Sigmoid colon (tissue), 7 donors: ENCODE measurements around the gene PROC. TPM values are rescaled to one million over a fixed set of nuclear protein-coding genes. Genes with fewer than 3 reads are reported as not detected.
A peak's percentile ranks its signal among the peaks of the same experiment; 100 is the strongest.
"Not testable (repeated sequence)": the region's sequence is repeated elsewhere in the genome, so short reads cannot be mapped to it uniquely, and the experiment has no call there.

Experiments used
- DNase-seq: peaks from one replicate; pipeline ENCODE4 v3.0.0-alpha.2; 2019
- H3K27ac ChIP-seq, 4 donors: fragments of 200-600 bp; sonication (generic); one replicate each; pipeline ENCODE4 v1.5.1; 2016 to 2019; ENCODE audit warnings: mild to moderate bottlenecking in 1 of 4
- H3K27me3 ChIP-seq, 3 donors: fragments of 200-600 bp; sonication (generic); one replicate each; pipeline ENCODE4 v1.5.1; 2019; ENCODE audit warnings: mild to moderate bottlenecking in 1 of 3
- H3K36me3 ChIP-seq, 4 donors: fragments of 200-600 bp; sonication (generic); one replicate each; pipeline ENCODE4 v1.5.1; 2016 to 2019
- H3K4me1 ChIP-seq, 4 donors: fragments of 200-600 bp; sonication (generic); one replicate each; pipeline ENCODE4 v1.5.1; 2017 to 2019
- H3K4me3 ChIP-seq, 4 donors: fragments of 200-600 bp; sonication (generic); one replicate each; pipeline ENCODE4 v1.5.1; 2017 to 2019; ENCODE audit warnings: mild to moderate bottlenecking in 2 of 4, moderate library complexity in 1 of 4
- H3K9me3 ChIP-seq, 4 donors: fragments of 200-600 bp in 3 of 4; sonication (generic) in 3 of 4; one replicate each; pipeline versions ENCODE4 v1.5.1 to v1.6.1; 2013 to 2019
- EP300 ChIP-seq, 4 donors: sonication (generic); formaldehyde crosslinking; IDR thresholded peaks; one replicate each; pipeline ENCODE4 v1.6.1; 2017; ENCODE audit warnings: antibody characterized with exemption in 4 of 4
- POLR2A ChIP-seq, 2 donors: fragments of 450-650 bp; IDR thresholded peaks; one replicate each; pipeline ENCODE4 v1.6.1; 2016; ENCODE audit warnings: antibody characterized with exemption in 2 of 2, mild to moderate bottlenecking in 2 of 2, moderate library complexity in 2 of 2
- POLR2AphosphoS5 ChIP-seq, 4 donors: sonication (generic); formaldehyde crosslinking; IDR thresholded peaks; one replicate each; pipeline ENCODE4 v1.6.1; 2017; ENCODE audit warnings: antibody characterized with exemption in 4 of 4
- WGBS, 2 donors: extraction: QIAGEN DNeasy Blood & Tissue Kit; methylation state at CpG; one replicate each; pipeline ENCODE4 v1.1.7; 2013; 5-methylcytosine and 5-hydroxymethylcytosine counted together
- intact Hi-C: fragments of 100-400 bp; cut with DNase I; formaldehyde crosslinking; loops from one replicate; pipeline ENCODE4 v1.15.1; 2023
- polyA plus RNA-seq, 3 donors: library from polyadenylated mRNA; stranded (reverse); fragments of 200-250 nt; gene quantifications; one replicate each; pipeline ENCODE4 v1.2.3, GENCODE V29; 2013
- total RNA-seq, 4 donors: library from RNA; depleted of rRNA; stranded (reverse); fragments of >200 nt; gene quantifications; one replicate each; pipeline ENCODE4 v1.1.0, GENCODE V29; 2016
- TF ChIP-seq, protein P1 (sequence below), 4 experiments: fragments of 450-650 bp in 3 of 4; fragments of 200-600 bp in 1 of 4; IDR thresholded peaks; one replicate each; pipeline ENCODE4 v1.5.1; 2016 to 2019; ENCODE audit warnings: antibody characterized with exemption in 4 of 4, mild to moderate bottlenecking in 3 of 4, moderate library complexity in 2 of 4
- donor health status: healthy with polysubstance abuse.
- donor health status: Bipolar disorder and iron deficiency.
- donor health status: healthy.

Gene PROC
- total and polyA plus RNA-seq, 7 donors, result 1.4 to 7.8 (median 1.8) TPM; not detected in 4

DNA sequence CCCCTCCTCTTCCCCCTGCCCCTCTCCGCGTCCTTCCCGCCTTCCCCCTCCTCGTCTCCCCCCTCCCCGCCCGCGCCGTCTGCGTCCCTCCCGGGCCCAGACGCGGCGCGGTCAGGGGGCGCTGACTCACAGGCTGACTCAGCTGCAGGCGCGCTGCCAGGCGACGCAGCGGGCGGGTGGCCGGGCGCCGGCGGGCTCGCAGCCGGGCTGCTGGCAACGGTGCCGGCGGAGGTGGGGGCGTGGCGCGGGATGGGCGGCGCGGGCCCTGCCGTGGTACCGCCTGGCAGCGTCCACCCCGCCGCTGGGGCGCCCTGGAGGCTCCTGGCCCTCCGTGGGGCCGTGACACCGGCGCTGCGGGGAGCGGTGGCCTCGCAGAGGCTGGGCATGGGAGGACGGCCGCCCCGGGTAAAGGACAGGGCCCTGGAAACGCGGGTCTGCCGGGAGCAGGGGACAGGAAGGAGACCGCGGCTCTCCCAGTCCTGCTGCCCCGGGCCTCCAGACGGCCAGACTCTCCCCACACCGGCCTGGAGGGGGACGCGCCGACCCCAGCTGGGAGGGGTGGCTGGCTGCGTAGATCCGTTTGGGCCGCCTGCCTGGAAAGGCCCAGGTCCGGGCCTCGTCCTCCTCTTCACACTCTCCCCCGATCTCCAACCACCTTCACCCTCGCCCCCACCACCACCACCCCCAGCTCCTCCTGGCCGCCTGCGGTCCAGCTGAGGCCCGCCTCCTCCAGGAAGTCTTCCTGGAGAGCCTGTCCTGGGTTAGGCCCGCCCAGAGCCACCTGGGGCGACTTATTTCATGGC is 10.0 kb upstream of the PROC start:
- H3K27me3 ChIP-seq, result no peaks in the 10 kb centered on the region
- TF ChIP-seq POLR2AphosphoS5 (IDR thresholded peaks at IDR 0.05) (peak; percentile 51 to 82 (median 71)), POLR2A (IDR thresholded peaks at IDR 0.05) (no peak), EP300 (IDR thresholded peaks at IDR 0.05) (peak in 2 of 4 donors; percentile 21 to 71)
- TF ChIP-seq, protein P1, sequence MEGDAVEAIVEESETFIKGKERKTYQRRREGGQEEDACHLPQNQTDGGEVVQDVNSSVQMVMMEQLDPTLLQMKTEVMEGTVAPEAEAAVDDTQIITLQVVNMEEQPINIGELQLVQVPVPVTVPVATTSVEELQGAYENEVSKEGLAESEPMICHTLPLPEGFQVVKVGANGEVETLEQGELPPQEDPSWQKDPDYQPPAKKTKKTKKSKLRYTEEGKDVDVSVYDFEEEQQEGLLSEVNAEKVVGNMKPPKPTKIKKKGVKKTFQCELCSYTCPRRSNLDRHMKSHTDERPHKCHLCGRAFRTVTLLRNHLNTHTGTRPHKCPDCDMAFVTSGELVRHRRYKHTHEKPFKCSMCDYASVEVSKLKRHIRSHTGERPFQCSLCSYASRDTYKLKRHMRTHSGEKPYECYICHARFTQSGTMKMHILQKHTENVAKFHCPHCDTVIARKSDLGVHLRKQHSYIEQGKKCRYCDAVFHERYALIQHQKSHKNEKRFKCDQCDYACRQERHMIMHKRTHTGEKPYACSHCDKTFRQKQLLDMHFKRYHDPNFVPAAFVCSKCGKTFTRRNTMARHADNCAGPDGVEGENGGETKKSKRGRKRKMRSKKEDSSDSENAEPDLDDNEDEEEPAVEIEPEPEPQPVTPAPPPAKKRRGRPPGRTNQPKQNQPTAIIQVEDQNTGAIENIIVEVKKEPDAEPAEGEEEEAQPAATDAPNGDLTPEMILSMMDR (IDR thresholded peaks at IDR 0.05), result no peak
- peaks cover 0 to 33% (median 25%) of the 10 kb centered on the region in 4 donors for H3K4me1 ChIP-seq
- H3K4me3 ChIP-seq, result peak overlapping the region; percentile 38 to 63 (median 57)
- WGBS, 2 donors, result 2 to 8% methylated on average over 75 of the region's 75 CpGs
- DNase-seq, result peak; percentile 96
- intact Hi-C loops, result loop anchor here (1.0 to 10.0 kb wide), 4 partner anchors 21 to 343 kb away; partner anchors contain the start of genes IWS1 and MAP3K2
- no peaks in the 10 kb centered on the region for H3K9me3 ChIP-seq
- no peaks in the 10 kb centered on the region for H3K36me3 ChIP-seq
- H3K27ac ChIP-seq, result peak overlapping the region; percentile 87 to 93 (median 90)

DNA sequence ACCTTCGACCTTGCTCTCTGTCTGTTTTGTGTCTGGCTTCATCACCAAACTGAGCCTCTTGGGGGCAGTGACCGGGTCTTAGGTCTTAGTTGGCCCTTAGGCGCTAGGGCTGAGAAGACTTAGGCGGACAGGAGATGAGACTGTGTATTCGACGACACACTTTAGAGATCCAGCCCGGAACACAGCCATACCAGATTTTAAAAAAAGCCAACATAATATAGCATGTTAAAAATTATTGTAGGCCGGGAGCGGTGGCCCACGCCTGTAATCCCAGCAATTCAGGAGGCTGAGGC is 9.5 kb upstream of the PROC start:
- Histone ChIP-seq H3K27ac (peak overlapping the region; percentile 87 to 93 (median 90)), H3K36me3 (no peaks in the 10 kb centered on the region), H3K4me3 (peak overlapping the region in 3 of 4 donors; percentile 53 to 63 (median 61)), H3K27me3 (no peaks in the 10 kb centered on the region), H3K4me1 (peaks cover 0 to 33% (median 25%) of the 10 kb centered on the region in 4 donors), H3K9me3 (no peaks in the 10 kb centered on the region)
- DNase-seq, result no peak
- 59 to 81% methylated on average over 10 of the region's 10 CpGs for WGBS, 2 donors
- TF ChIP-seq POLR2A (IDR thresholded peaks at IDR 0.05), result no peak
- TF ChIP-seq POLR2AphosphoS5 (IDR thresholded peaks at IDR 0.05), result no peak
- TF ChIP-seq, protein P1 (IDR thresholded peaks at IDR 0.05), result no peak
- TF ChIP-seq EP300 (IDR thresholded peaks at IDR 0.05), result no peak
- intact Hi-C loops, result loop anchor here (1.0 to 10.0 kb wide), 4 partner anchors 21 to 344 kb away; partner anchors contain the start of genes IWS1 and MAP3K2

DNA sequence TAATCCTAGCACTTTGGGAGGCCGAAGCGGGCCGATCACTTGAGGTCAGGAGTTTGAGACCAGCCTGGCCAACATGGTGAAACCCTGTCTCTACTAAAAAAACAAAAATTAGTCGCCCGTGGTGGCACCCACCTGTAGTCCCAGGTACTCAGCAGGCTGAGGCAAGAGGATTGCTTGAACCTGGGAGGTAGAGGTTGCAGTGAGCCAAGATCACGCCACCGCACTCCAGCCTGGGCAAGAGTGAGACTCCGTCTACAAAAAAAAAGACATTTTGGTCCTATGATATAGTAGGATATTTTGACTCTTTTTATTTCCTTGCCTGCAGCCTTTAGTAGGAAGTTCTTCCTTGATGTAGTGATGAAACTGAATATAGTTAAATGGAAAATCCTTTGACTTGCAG is 8.5 kb upstream of the PROC start:
- H3K4me3 ChIP-seq, H3K36me3 ChIP-seq, DNase-seq, H3K27me3 ChIP-seq, H3K9me3 ChIP-seq: not testable (repeated sequence)
- H3K27ac ChIP-seq, result peak overlapping the region in 1 of 4 donors; percentile 74
- WGBS, 2 donors, result 96 to 97% methylated on average over 8 of the region's 8 CpGs
- H3K4me1 ChIP-seq, result peaks cover 0 to 33% (median 25%) of the 10 kb centered on the region in 4 donors
- intact Hi-C loops, result loop anchor here (5.0 to 10.0 kb wide), 2 partner anchors 118 to 345 kb away; partner anchors contain the start of gene IWS1

DNA sequence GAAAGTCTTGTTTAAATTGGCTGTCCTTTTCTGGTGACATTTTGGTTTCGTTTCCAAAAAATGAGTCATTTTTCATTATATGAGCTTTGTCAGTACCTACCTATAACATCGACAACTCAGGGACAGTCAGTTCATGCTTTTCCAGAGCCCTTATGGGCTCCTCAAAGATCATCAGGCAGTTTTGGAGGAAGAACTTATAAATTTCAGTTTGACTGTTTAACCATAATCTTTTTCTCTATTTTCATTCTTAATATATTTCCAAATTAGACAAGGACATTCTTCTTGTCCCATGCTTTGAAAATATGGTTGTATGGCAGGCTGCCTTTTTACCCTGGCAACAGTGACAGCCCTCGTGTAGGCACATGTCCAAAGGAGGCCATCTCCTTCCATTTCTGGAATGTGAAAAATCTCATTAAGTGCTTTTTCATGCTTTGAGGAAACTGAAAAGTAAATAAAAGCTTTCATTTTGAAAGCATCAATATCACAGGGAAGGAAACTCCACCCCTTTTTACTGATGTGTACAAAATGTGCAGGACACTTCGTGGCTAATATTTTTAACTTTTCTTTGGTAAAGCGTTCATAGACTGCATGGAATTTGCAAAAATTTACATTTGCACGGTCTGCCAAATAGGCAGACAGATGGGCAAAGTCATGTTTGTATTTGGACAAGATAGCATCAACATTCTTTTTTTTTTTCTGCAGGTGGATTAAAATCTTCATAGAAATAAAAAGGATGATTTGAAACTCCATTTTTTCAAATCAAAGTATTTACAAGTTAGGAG is 7.2 kb upstream of the PROC start:
- intact Hi-C loops, result no loop called here
- Histone ChIP-seq H3K4me1 (peaks cover 0 to 39% (median 28%) of the 10 kb centered on the region in 4 donors), H3K36me3 (no peaks in the 10 kb centered on the region), H3K27ac (peak overlapping the region; percentile 43 to 74 (median 61)), H3K9me3 (no peaks in the 10 kb centered on the region), H3K4me3 (no peak overlapping the region), H3K27me3 (peaks cover 0 to 9% (median 6%) of the 10 kb centered on the region in 3 donors)
- 24 to 29% methylated on average over 6 of the region's 6 CpGs for WGBS, 2 donors
- TF ChIP-seq EP300 (IDR thresholded peaks at IDR 0.05) (no peak), POLR2A (IDR thresholded peaks at IDR 0.05) (no peak)
- TF ChIP-seq, protein P1 (IDR thresholded peaks at IDR 0.05), result no peak
- no peak for DNase-seq
